K562 (cell line): ENCODE data around the gene RALB. TPM values are rescaled to one million over a fixed set of nuclear protein-coding genes. Genes with fewer than 3 reads are reported as not detected.

Source experiments
- CBFA2T3 ChIP-seq: fragments of 450-650 bp; IDR thresholded peaks from 2 replicates; pipeline ENCODE4 v1.6.1; 2017
- CBX2 ChIP-seq: fragments of 200-600 bp; sonication (generic); IDR thresholded peaks from one replicate; pipeline ENCODE4 v1.6.1; 2012; ENCODE audit warnings: mild to moderate bottlenecking, low read length, inconsistent platforms; ENCODE audit not compliant: insufficient read depth, poor library complexity, severe bottlenecking
- COPS2 ChIP-seq: fragments of 450-650 bp; conservative IDR thresholded peaks from 2 replicates; pipeline ENCODE4 v1.6.1; 2016; ENCODE audit warnings: mild to moderate bottlenecking, moderate library complexity
- E2F1 ChIP-seq: sonication (generic); formaldehyde crosslinking; IDR thresholded peaks from 2 replicates; pipeline ENCODE4 v1.8.1; 2023; ENCODE audit warnings: mild to moderate bottlenecking, missing genetic modification reagents, moderate library complexity
- JUND ChIP-seq, 2 experiments: IDR thresholded peaks; 2 replicates in 1 of 2; 3 replicates in 1 of 2; pipeline ENCODE4 v1.6.1; 2011; ENCODE audit warnings: borderline replicate concordance in 2 of 2, low read depth in 2 of 2, low read length in 2 of 2, improper control_type of control experiment in 1 of 2, missing biosample characterization in 1 of 2, missing genetic modification characterization in 1 of 2, missing genetic modification reagents in 1 of 2
- MYBL2 ChIP-seq, 2 experiments: fragments of 450-650 bp in 1 of 2; sonication (generic) in 1 of 2; formaldehyde crosslinking in 1 of 2; IDR thresholded peaks; 2 replicates each; pipeline versions ENCODE4 v1.6.1 to v1.8.1; 2017 to 2022; ENCODE audit warnings: borderline replicate concordance in 1 of 2, inconsistent platforms in 1 of 2, low read depth in 1 of 2, mild to moderate bottlenecking in 1 of 2, missing genetic modification reagents in 1 of 2, moderate library complexity in 1 of 2
- PKNOX1 ChIP-seq: fragments of 450-650 bp; IDR thresholded peaks from 2 replicates; pipeline ENCODE4 v1.6.1; 2016
- RREB1 ChIP-seq: fragments of 250-450 bp; sonication (Bioruptor Pico); IDR thresholded peaks from 2 replicates; pipeline ENCODE4 v1.4.0; 2020
- ZFP30 ChIP-seq: fragments of 250-450 bp; sonication (Bioruptor Pico); IDR thresholded peaks from 2 replicates; pipeline ENCODE4 v1.8.0; 2022; ENCODE audit warnings: moderate library complexity, mild to moderate bottlenecking, inconsistent platforms, borderline replicate concordance
- ZNF511 ChIP-seq: sonication (generic); formaldehyde crosslinking; IDR thresholded peaks from 2 replicates; pipeline ENCODE4 v1.8.0; 2022; ENCODE audit warnings: mild to moderate bottlenecking, missing genetic modification reagents
- ZZZ3 ChIP-seq: fragments of 450-650 bp; IDR thresholded peaks from 2 replicates; pipeline ENCODE4 v1.6.1; 2016; ENCODE audit warnings: antibody characterized with exemption, mild to moderate bottlenecking, moderate library complexity
- polyA plus RNA-seq, 8 experiments: library from polyadenylated mRNA; depleted of rRNA in 4 of 8; stranded (reverse) in 5 of 8; unstranded in 3 of 8; fragments of >200 nt; fragmentation: Nextera tagmentation in 2 of 8; fragmentation: Illumina TruSeq in 1 of 8; extraction: Ambion mirVana in 2 of 8; extraction: Trizol in 1 of 8; gene quantifications; 2 replicates each; pipeline versions ENCODE4 v1.2.1 to v1.2.3, GENCODE V29; 2011 to 2014; ENCODE audit warnings: inconsistent platforms in 1 of 8, missing spikeins in 1 of 8
- total RNA-seq, 7 experiments: library from RNA; depleted of rRNA in 6 of 7; stranded (reverse); fragments of >200 nt in 6 of 7; fragmentation: Illumina TruSeq in 2 of 7; extraction: Trizol in 2 of 7; gene quantifications; 2 replicates each; pipeline versions ENCODE4 v1.2.1 to v1.2.3, GENCODE V29; 2011 to 2021; ENCODE audit warnings: low replicate concordance in 1 of 7
- TF ChIP-seq, protein P1 (sequence below): fragments of 450-650 bp; formaldehyde crosslinking; IDR thresholded peaks from 2 replicates; pipeline ENCODE4 v1.4.0; 2022; ENCODE audit warnings: missing genetic modification characterization

Gene RALB
- total and polyA plus RNA-seq, 9 of the 15 experiments (the other 6 are each of a cell fraction or from before 2014, with no cell fraction given), result 14.8 to 65.6 (median 38.4) TPM

- TF ChIP-seq, protein P1, sequence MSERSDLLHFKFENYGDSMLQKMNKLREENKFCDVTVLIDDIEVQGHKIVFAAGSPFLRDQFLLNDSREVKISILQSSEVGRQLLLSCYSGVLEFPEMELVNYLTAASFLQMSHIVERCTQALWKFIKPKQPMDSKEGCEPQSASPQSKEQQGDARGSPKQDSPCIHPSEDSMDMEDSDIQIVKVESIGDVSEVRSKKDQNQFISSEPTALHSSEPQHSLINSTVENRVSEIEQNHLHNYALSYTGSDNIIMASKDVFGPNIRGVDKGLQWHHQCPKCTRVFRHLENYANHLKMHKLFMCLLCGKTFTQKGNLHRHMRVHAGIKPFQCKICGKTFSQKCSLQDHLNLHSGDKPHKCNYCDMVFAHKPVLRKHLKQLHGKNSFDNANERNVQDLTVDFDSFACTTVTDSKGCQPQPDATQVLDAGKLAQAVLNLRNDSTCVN, result no peak
- TF ChIP-seq ZZZ3 (no peak), E2F1 (CRISPR knock-in tag) (no peak), PKNOX1 (peak; percentile 52), JUND (IDR thresholded peaks at IDR 0.05; ENCODE audit: borderline replicate concordance, low read depth, low read length) (no peak), JUND (tag; IDR thresholded peaks at IDR 0.05; ENCODE audit: borderline replicate concordance, low read depth, low read length) (0 out of 3 replicates have a peak, but pooled peaks have one; percentile 25), COPS2 (no peak), ZNF511 (no peak), MYBL2 (IDR thresholded peaks at IDR 0.05; ENCODE audit: low read depth) (no peak), MYBL2 (CRISPR knock-in tag; IDR thresholded peaks at IDR 0.05; ENCODE audit: borderline replicate concordance) (no peak), CBFA2T3 (peak; percentile 83), ZFP30 (CRISPR knock-in tag) (no peak), CBX2 (no peak), RREB1 (no peak)
These were observed 25.3 kb upstream of the RALB start (continued) for GRCh38 chr2:120227111-120227991.
